ENCODE results near the gene ARL17A. TPM values are rescaled to one million over a fixed set of nuclear protein-coding genes. Genes with fewer than 3 reads are reported as not detected.
A peak's percentile ranks its signal among the peaks of the same experiment; 100 is the strongest.
"Not testable (repeated sequence)": the region's sequence is repeated elsewhere in the genome, so short reads cannot be mapped to it uniquely, and the experiment has no call there.

ARL17A gene
- total RNA-seq, 1 donor from 2014 or later = 28.0 TPM

- H3K9me3 ChIP-seq; intact Hi-C loops (cut with DNase I); DNase-seq; H3K36me3 ChIP-seq; H3K4me1 ChIP-seq; H3K27ac ChIP-seq; H3K4me3 ChIP-seq; H3K27me3 ChIP-seq: not testable (repeated sequence)
- peak; percentile 99 for ATAC-seq
These were observed 11.0 kb upstream of the ARL17A start, which contains the start of gene NSF for GRCh38 chr17:46590157-46591146. Gene NSF, plus strand, starts transcription at chr17:46590669. Its CDS starts 107 bp downstream, at chr17:46590776.

GRCh38 chr17:46585444-46585843 lies 6.0 kb upstream of the ARL17A start:
- H3K4me1 ChIP-seq; H3K9me3 ChIP-seq; intact Hi-C loops (cut with DNase I); H3K27me3 ChIP-seq; DNase-seq; H3K4me3 ChIP-seq; H3K27ac ChIP-seq; ATAC-seq; H3K36me3 ChIP-seq: not testable (repeated sequence)

- H3K4me1 ChIP-seq; H3K27me3 ChIP-seq; H3K36me3 ChIP-seq; DNase-seq; ATAC-seq; intact Hi-C loops (cut with DNase I); H3K9me3 ChIP-seq: not testable (repeated sequence)
- Histone ChIP-seq H3K4me3 (peak overlapping the region; percentile 41), H3K27ac (peak overlapping the region; percentile 72)
These were observed 591 bp upstream of the ARL17A start for GRCh38 chr17:46580082-46580481.

GRCh38 chr17:46571796-46572195 lies 7.7 kb downstream of the ARL17A start:
- DNase-seq; intact Hi-C loops (cut with DNase I); H3K27ac ChIP-seq; H3K4me3 ChIP-seq; H3K4me1 ChIP-seq; H3K36me3 ChIP-seq; H3K9me3 ChIP-seq; H3K27me3 ChIP-seq: not testable (repeated sequence)
- ATAC-seq = peak; percentile 34

GRCh38 chr17:46566980-46567379 lies 12.5 kb downstream of the ARL17A start:
- H3K4me1 ChIP-seq; intact Hi-C loops (cut with DNase I); DNase-seq; H3K4me3 ChIP-seq; ATAC-seq; H3K36me3 ChIP-seq; H3K27me3 ChIP-seq; H3K27ac ChIP-seq; H3K9me3 ChIP-seq: not testable (repeated sequence)

GRCh38 chr17:46566284-46566683 lies 13.2 kb downstream of the ARL17A start:
- peak; percentile 87 for ATAC-seq
- not testable (repeated sequence) for DNase-seq

GRCh38 chr17:46560048-46560447 lies 19.4 kb downstream of the ARL17A start:
- peak; percentile 92 for ATAC-seq
- H3K9me3 ChIP-seq; H3K36me3 ChIP-seq; H3K4me3 ChIP-seq; DNase-seq; H3K27me3 ChIP-seq; intact Hi-C loops (cut with DNase I); H3K27ac ChIP-seq; H3K4me1 ChIP-seq: not testable (repeated sequence)

More at GRCh38 chr17:46566284-46566683, 13.2 kb downstream of the ARL17A start:
- H3K4me1 ChIP-seq; H3K36me3 ChIP-seq; H3K27me3 ChIP-seq; H3K4me3 ChIP-seq; H3K27ac ChIP-seq; H3K9me3 ChIP-seq; intact Hi-C loops (cut with DNase I): not testable (repeated sequence)

GRCh38 chr17:46559155-46559554 lies 20.3 kb downstream of the ARL17A start:
- H3K27ac ChIP-seq; H3K27me3 ChIP-seq; intact Hi-C loops (cut with DNase I); H3K4me3 ChIP-seq; H3K4me1 ChIP-seq; DNase-seq; H3K9me3 ChIP-seq; H3K36me3 ChIP-seq: not testable (repeated sequence)
- peak; percentile 54 for ATAC-seq

- ATAC-seq; H3K4me1 ChIP-seq; intact Hi-C loops (cut with DNase I); H3K27me3 ChIP-seq; H3K36me3 ChIP-seq; DNase-seq; H3K4me3 ChIP-seq; H3K27ac ChIP-seq; H3K9me3 ChIP-seq: not testable (repeated sequence)
These were observed 30.9 kb downstream of the ARL17A start for GRCh38 chr17:46548607-46549006.

GRCh38 chr17:46534716-46535115 lies 44.8 kb downstream of the ARL17A start:
- H3K9me3 ChIP-seq; H3K27ac ChIP-seq; intact Hi-C loops (cut with DNase I); H3K27me3 ChIP-seq; H3K4me3 ChIP-seq; H3K36me3 ChIP-seq; H3K4me1 ChIP-seq; ATAC-seq: not testable (repeated sequence)
- DNase-seq = peak; percentile 59

GRCh38 chr17:46512168-46512567 lies 67.3 kb downstream of the ARL17A start, which contains the start of gene LRRC37A2:
Gene LRRC37A2, plus strand, starts transcription at chr17:46512468. Its CDS starts 245 bp downstream, at chr17:46512713.
- H3K4me3 ChIP-seq; DNase-seq; H3K27ac ChIP-seq; H3K27me3 ChIP-seq; H3K36me3 ChIP-seq; H3K9me3 ChIP-seq; ATAC-seq; H3K4me1 ChIP-seq; intact Hi-C loops (cut with DNase I): not testable (repeated sequence)

GRCh38 chr17:46505896-46506295 lies 73.6 kb downstream of the ARL17A start:
- ATAC-seq; H3K27ac ChIP-seq; H3K36me3 ChIP-seq; H3K4me3 ChIP-seq; intact Hi-C loops (cut with DNase I); H3K9me3 ChIP-seq; H3K4me1 ChIP-seq; H3K27me3 ChIP-seq; DNase-seq: not testable (repeated sequence)

GRCh38 chr17:46499437-46500139 lies 79.9 kb downstream of the ARL17A start:
- H3K9me3 ChIP-seq; H3K27me3 ChIP-seq; H3K27ac ChIP-seq; intact Hi-C loops (cut with DNase I); ATAC-seq; H3K4me3 ChIP-seq; DNase-seq; H3K36me3 ChIP-seq; H3K4me1 ChIP-seq: not testable (repeated sequence)

- H3K9me3 ChIP-seq; H3K4me1 ChIP-seq; ATAC-seq; H3K27me3 ChIP-seq; H3K4me3 ChIP-seq; H3K27ac ChIP-seq; intact Hi-C loops (cut with DNase I): not testable (repeated sequence)
- peak; percentile 60 for DNase-seq
- peaks cover 11% of the 10 kb centered on the region for H3K36me3 ChIP-seq
These were observed 87.5 kb downstream of the ARL17A start for GRCh38 chr17:46492021-46492420.
